Activated T-cell treated with anti-CD3 and anti-CD28 coated beads, Interleukin-2, amount 50 U/mL, for 72 hours (primary cell): ENCODE results near the gene IFTAP. TPM values are rescaled to one million over a fixed set of nuclear protein-coding genes. Genes with fewer than 3 reads are reported as not detected.

Source experiments
- total RNA-seq, 2 donors: library from RNA; stranded (reverse); gene quantifications; one replicate each; pipeline ENCODE4 v1.2.3, GENCODE V29; 2022

IFTAP gene
- total RNA-seq, 2 donors from 2014 or later: 3.9 to 4.1 TPM

Other genes with a start within 250 kb of the IFTAP start
- gene TRAF6, start 84.2 kb upstream of the IFTAP start, total RNA-seq: 10 to 100 TPM; 10.1 to 12.2 TPM
- gene RAG1, start 26.5 kb upstream of the IFTAP start, total RNA-seq: under 1 TPM; 0.39 to 0.50 TPM
- gene RAG2, start 3.7 kb downstream of the IFTAP start, total RNA-seq: not detected